Activated CD8-positive, alpha-beta memory T cell treated with anti-CD3 and anti-CD28 coated beads for 24 hours (primary cell): Measurements from ENCODE around the gene TSGA10IP.
A peak's percentile ranks its signal among the peaks of the same experiment; 100 is the strongest.

Experiments
- DNase-seq: peaks from one replicate; pipeline ENCODE4 v3.0.0-alpha.2; 2020

TSGA10IP gene

DNA sequence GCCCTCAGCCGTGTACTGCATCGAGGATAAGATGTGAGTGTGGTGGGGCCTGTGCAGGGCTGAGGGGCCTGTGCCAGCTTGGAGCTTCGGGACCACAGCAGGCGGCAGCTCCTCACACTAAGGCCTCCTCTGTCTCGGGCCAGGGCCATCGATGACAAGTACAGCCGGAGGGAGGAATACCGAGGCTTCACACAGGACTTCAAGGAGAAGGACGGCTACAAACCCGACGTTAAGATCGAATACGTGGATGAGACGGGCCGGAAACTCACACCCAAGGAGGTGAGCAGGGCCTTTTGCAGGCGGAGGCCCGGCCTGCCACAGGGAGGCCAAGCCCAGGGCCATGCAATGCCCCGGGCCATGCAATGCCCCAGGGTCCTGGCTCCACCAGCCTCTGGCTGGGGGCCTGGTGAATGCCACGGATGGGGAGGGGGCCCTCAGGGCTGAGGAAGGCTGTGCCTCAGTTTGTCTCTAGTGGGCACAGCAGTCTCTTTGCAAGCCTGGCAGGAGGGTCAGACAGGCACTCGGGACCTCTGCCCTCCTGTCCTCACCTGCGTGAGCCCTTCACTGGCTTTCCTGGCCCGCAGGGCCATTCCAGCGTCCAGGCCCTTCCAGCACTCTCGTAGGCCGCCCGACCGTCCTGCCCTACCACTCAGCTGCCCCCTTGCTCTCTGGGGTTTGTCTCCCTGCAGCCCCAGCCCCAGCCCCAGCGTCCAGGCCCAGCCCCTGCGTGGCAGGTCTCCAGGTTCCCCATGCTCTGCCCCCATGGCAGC, 32.5 kb downstream of the TSGA10IP start:
- no peak for DNase-seq

DNA sequence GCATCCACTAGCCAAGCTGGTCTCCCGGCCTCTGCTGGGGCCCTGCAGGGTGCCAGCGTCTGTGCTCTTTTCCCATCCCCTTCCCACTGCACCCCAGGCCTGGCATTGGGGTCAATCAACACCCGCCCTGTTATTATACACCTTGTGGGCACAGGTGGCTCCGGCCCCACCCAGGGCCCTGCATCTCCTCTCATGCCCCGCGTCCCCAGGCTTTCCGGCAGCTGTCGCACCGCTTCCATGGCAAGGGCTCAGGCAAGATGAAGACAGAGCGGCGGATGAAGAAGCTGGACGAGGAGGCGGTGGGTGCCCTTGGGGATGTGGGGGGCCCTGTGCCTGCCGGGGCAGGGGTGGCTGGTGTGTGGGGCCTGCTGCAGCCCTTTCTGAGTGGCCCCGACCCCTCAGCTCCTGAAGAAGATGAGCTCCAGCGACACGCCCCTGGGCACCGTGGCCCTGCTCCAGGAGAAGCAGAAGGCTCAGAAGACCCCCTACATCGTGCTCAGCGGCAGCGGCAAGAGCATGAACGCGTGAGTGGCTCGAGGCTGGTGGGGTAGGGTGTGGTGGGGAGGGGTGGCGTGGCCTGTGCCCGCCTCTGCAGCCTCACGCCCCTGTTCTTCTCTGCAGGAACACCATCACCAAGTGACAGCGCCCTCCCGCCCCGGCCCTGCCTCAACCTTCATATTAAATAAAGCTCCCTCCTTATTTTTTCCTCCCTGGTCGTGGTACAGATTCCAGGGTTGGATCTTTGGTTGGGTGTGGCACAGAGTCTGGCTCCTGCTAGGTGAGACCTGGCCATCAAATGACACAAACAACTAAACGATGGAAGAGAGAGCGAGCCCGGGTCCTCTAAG, 33.3 kb downstream of the TSGA10IP start:
- DNase-seq, result no peak

DNA sequence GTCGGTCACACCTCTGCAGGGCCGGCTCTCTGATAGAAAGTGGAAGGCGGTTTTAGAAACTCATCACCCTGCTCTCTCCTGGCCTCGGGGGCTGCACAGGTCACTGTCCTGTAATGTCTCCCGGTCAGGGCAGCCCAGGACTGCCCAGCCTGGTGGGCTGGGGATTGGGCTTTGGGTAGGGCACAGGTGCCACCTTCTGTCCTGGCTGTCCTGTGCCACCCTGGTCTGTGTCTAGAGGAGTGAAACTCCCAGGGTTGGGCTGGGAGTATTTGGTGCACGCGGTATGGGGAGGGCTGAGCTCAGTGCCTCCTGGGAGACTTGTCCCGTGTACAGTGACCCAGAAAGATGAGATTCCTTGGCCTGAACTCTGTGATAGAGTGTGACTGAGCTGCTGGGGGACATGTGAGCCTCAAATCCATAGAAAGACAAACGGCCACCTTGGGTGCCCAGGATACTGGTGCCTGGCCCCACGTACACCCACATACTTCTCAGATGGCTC, 34.0 kb downstream of the TSGA10IP start:
- DNase-seq, result no peak

- DNase-seq, result no peak
Observed at GRCh38 chr11:65981101-65981740, 35.9 kb downstream of the TSGA10IP start.

GRCh38 chr11:65981972-65982823, 36.9 kb downstream of the TSGA10IP start:
- no peak for DNase-seq

DNA sequence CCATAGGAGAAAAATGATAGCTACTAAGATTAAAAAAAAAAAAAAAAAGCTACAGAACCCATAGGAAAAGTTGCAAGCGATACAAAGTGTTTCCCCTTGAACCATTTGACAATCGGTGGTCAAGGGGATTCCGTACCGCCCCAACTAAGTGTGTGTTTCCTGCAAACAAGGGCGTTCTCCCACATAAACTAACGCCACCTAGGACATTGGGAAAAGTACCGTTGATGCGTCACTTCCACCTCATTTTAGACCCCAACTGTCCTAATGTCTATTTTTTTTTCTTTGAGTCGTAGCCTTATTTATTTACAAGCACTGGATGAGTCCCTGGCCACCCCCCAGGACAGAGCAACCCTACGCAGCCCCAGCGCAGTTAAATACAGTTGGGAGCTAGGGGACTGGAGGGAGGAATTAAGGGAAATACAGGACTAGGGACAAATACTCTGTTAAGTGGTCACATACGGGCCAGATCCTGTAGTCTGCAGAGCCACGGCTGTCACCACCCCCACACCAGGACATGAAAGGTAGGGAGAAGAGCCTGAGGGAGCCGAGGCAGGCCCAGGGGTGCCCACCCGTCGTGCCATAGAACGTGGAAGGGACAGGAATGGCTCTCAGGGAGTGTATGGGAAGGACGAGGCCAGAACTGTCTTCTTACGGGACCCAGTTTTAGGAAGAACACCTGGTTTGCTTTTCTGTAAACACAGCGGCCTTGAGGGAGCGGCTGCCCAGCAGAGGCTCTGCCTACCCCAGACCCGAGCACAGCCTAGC, 37.7 kb downstream of the TSGA10IP start:
- no peak for DNase-seq

DNA sequence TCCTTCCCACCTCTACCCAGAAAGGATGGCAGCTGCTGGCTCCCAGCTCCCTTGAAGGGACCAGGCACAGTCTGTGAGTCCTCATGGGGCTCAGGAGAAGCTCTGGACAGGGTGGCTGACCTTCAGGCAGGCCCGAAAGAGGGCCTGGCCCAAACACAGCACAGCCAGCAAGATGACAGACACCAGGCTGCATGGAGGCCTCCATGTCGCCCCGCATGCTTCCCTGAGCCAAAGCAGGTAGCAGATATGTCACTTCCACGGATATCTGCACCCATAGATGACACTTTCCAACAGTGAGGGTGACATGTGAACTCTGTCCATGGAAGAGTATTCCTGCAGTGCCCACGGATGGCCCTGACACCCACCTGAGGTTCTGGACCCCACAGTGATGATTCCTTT, 38.3 kb downstream of the TSGA10IP start:
- no peak for DNase-seq

- no peak for DNase-seq
Observed at GRCh38 chr11:65987336-65987735, 42.1 kb downstream of the TSGA10IP start.

DNA sequence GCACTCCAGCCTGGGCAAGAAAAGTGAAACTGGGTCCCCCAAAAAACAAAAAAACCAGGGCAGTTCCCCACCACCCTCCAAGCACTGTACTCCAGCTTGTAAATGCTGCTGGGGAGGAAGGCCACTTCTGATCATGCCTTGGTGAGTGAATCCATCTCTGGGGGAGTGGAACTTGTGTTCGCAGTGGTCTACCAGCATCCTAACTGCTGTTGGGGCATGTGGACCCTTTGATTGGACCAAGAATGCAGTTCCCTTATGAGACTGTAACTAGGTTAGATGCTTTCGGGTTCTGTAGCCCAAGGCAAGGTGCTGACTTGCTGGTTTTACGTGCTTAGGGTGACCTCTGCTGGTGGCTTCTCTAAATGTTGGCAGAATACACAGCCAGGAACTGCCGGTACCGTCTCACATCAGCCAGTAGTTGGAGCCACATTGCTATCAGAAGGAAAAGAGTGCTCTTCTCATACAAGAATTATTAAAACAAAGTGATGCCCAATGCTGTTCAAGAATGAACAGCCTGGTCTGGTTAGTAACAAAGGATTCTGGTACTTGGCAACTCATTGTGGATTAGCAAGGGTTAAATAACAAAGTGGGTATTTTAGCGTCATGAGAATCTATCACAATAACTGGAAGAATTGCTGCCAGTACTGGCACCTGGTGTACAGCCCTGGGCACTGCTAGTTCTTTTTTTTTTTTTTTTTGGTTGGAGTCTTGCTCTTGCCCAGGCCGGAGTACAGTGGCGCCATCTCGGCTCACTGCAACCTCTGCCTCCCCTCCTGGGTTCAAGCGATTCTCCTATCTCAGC, 43.7 kb downstream of the TSGA10IP start:
- peak; percentile 93 for DNase-seq

DNA sequence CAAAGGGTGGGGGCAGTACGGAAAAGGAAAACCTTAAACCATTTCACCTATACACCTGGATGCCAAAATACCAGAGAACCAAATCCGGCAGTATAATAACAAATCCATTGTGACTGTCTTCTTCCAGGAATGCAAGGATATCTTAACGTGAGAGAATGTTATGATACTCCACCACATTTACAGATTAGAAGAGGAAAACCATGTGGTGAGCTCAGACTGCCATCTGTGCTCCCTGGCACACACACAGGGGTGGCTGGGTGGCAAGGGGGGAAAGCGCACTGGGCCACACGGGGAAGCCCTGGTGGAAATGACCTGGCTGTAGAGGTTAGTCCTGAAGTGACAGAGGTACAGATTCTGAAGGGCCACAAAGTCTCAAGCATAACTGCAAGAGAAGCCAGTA, 46.8 kb downstream of the TSGA10IP start:
- no peak for DNase-seq

DNA sequence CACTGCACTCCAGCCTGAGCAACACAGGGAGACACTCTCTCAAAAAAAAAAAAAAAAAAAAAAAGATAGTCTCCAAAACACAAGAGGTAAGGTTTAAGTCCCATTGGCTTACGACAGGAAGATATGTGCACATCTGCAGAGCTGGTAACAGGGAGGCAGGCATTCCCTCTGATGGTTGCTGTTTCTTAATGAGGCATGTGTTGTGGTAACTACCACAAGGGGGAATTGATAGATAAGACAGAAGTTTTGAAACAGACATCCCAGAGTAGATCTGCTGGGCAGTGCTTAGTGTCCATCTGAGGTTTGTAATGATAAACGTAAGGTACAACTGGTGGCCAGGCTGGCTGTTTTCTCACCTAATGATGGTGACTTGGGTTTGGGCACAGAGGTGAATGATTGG, 52.0 kb downstream of the TSGA10IP start:
- DNase-seq, result no peak

- peak; percentile 96 for DNase-seq
Observed at GRCh38 chr11:66001942-66002647, 56.8 kb downstream of the TSGA10IP start, which contains the start of the genes BANF1 and EIF1AD. Gene BANF1, plus strand, starts transcription at chr11:66002503. Its CDS starts 748 bp downstream, at chr11:66003251. Gene EIF1AD, minus strand, starts transcription at chr11:66002157. Its CDS starts 1,768 bp downstream, at chr11:66000389.

DNA sequence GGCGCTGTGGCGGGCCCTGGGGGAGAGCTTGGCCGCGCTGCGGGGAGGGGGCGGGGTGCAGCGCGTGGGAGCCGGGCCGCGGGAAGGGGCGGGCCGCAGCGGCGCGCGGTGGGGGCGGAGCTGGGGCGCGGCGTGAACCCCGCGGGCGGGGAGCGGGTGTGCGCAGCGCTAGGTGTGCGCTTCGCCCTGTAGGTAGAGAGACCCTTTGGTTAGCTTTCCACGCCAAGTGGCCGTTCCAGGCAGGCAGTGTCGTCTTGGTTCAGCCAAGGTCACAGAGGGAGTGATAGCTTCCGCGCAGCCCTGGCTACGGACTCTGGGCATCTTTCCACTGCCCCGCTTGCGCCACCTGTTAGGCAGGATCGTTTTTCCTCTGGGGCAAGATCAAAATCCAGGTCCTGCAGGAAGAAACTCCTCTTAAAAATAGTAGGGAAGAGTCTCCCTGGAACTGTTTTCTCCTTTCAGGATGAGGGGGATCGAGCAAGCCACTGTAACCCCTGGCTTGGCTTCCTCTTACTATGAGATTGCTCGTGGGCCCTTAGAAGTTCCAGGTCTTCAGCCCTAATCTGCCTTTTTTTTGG, 57.5 kb downstream of the TSGA10IP start:
- no peak for DNase-seq

GRCh38 chr11:66003291-66003690, 58.0 kb downstream of the TSGA10IP start:
- no peak for DNase-seq

DNA sequence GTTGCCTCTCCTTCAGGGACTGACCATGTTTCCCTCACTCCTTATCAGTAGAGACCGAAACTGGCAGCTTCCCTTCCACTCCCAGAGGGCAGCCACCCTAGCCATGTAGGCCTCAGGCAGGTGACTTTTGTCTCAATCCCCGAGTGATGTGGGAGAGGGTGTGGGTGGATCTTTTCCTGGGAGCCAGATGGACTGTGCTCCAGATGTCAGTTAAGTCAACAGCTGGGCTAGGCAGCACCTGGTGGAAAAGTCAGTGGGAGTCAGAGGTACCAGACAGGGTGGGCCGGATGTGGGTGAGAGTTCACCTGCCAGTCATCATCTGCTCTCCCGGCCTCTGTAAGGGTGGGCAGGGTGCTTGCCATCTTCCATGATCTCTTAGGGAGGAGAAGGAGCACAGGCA, 58.9 kb downstream of the TSGA10IP start:
- no peak for DNase-seq

DNA sequence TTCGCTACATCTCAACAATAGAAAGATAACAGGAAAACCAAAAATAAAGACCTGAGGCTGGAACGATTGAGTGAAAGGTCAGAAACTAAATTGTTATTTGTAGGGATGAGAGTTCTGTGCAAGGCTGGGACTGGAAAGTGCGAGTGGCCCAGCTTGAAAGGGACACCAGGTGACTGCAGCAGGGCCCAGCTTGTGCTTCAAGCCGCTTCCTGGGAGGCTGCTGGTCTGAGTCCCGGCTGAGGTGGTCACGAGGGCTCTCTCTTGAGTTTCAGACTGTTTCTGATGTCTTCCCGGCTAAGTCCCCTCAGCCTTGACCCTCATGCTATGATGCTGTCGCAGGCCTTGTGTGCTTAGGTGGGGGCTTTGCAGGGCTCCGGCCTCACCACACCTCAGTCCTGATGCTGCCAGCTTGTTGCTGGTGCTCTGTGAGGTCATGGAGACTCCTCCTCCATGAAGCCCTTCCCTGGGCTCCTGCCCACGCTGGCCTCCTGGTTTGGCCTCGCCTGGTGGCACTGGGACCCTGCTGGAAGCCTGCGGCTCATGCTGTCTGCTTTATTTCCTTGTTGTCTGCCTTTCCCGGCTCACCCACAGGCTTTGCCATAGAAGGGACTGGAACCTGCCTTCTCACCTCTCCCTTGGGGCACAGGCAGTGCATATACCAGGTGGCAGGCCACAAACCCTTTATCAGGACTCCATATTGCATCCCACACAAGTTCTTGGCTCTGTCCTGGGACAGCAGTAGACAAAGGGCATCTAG, 61.0 kb downstream of the TSGA10IP start:
- no peak for DNase-seq

DNA sequence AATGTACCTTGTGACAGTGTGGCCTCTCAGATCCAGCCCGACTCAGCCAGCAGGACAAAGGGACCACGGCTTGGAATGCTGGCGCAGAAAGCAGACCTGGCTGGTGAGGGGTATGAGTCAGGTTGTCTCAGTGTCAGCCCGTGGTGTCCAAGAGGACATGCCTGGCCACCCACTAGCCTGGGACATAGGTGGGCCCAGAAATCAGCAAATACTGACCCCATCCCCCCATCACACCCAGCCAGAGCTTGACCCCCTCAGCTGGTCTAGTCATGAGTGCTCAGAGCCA, 61.6 kb downstream of the TSGA10IP start:
- no peak for DNase-seq

GRCh38 chr11:66007201-66007634, 61.9 kb downstream of the TSGA10IP start:
- DNase-seq, result no peak

- no peak for DNase-seq
Observed at GRCh38 chr11:66008095-66008467, 62.8 kb downstream of the TSGA10IP start.
